Stomach smooth muscle (tissue), 2 donors: Measurements from ENCODE around the gene BAIAP2L2.
"Not testable (repeated sequence)": the region's sequence is repeated elsewhere in the genome, so short reads cannot be mapped to it uniquely, and the experiment has no call there.

Source experiments
- H3K27ac ChIP-seq: one replicate; pipeline ENCODE4 v1.7.0; 2013; ENCODE audit warnings: mild to moderate bottlenecking, low read length, inconsistent platforms
- H3K27me3 ChIP-seq, 2 donors: one replicate each; pipeline ENCODE4 v1.7.0; 2013; ENCODE audit warnings: low read length in 2 of 2; ENCODE audit not compliant: insufficient read depth in 2 of 2, control insufficient read depth in 1 of 2
- H3K36me3 ChIP-seq, 2 donors: one replicate each; pipeline ENCODE4 v1.7.0; 2013; ENCODE audit warnings: low read length in 2 of 2; ENCODE audit not compliant: control insufficient read depth in 2 of 2, insufficient read depth in 2 of 2
- H3K4me1 ChIP-seq: one replicate; pipeline ENCODE4 v1.7.0; 2013; ENCODE audit warnings: low read length; ENCODE audit not compliant: control insufficient read depth, insufficient read depth
- H3K4me3 ChIP-seq, 2 donors: one replicate each; pipeline ENCODE4 v1.7.0; 2013; ENCODE audit warnings: low read length in 2 of 2
- H3K9ac ChIP-seq, 2 donors: one replicate each; pipeline ENCODE4 v1.7.0; 2013; ENCODE audit warnings: low read length in 2 of 2, mild to moderate bottlenecking in 1 of 2
- H3K9me3 ChIP-seq, 2 donors: one replicate each; pipeline ENCODE4 v1.7.0; 2013; ENCODE audit warnings: low read length in 2 of 2; ENCODE audit not compliant: control insufficient read depth in 2 of 2
- donor health status: healthy.
- donor health status: Pancreatic carcinoma.

Gene BAIAP2L2

DNA sequence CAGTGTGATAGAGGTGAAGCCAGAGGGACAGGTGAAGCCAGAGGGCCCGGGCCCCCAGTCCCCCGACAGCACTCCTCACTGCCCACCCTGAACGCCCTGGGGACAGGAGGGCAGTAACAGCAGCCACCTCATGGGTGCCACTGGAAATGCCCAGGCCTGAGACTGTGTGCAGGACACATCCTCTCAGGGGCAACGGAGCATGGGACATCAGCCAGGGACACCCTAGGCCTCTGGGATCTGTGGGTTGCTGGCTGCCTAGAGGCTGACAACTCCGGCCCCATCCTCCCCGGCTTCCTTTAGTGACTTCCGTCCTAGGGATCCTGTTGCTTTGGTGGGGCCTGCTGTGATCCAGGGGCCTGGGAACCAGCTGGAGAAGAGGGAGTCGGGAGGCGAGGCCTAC lies 17.4 kb upstream of the BAIAP2L2 start:
- no peak overlapping the region for H3K27ac ChIP-seq

GRCh38 chr22:38126928-38127668 lies 16.6 kb upstream of the BAIAP2L2 start:
- H3K4me3 ChIP-seq = no peak overlapping the region
- H3K9ac ChIP-seq = no peak overlapping the region
- peaks cover 1 to 4% of the 10 kb centered on the region in 2 donors for H3K36me3 ChIP-seq

More for the DNA sequence above, 17.4 kb upstream of the BAIAP2L2 start:
- Histone ChIP-seq H3K27me3 (no peaks in the 10 kb centered on the region), H3K9me3 (no peaks in the 10 kb centered on the region), H3K36me3 (peaks cover 5 to 9% of the 10 kb centered on the region in 2 donors), H3K9ac (no peak overlapping the region), H3K4me3 (no peak overlapping the region), H3K4me1 (no peaks in the 10 kb centered on the region)

GRCh38 chr22:38125751-38126201 lies 15.3 kb upstream of the BAIAP2L2 start:
- Histone ChIP-seq H3K36me3 (peaks cover 0 to 2% of the 10 kb centered on the region in 2 donors), H3K4me1 (no peaks in the 10 kb centered on the region), H3K9me3 (no peaks in the 10 kb centered on the region), H3K27ac (no peak overlapping the region), H3K9ac (no peak overlapping the region), H3K4me3 (no peak overlapping the region), H3K27me3 (no peaks in the 10 kb centered on the region)

More at GRCh38 chr22:38126928-38127668, 16.6 kb upstream of the BAIAP2L2 start:
- Histone ChIP-seq H3K27me3 (no peaks in the 10 kb centered on the region), H3K9me3 (no peaks in the 10 kb centered on the region), H3K27ac (no peak overlapping the region), H3K4me1 (no peaks in the 10 kb centered on the region)

DNA sequence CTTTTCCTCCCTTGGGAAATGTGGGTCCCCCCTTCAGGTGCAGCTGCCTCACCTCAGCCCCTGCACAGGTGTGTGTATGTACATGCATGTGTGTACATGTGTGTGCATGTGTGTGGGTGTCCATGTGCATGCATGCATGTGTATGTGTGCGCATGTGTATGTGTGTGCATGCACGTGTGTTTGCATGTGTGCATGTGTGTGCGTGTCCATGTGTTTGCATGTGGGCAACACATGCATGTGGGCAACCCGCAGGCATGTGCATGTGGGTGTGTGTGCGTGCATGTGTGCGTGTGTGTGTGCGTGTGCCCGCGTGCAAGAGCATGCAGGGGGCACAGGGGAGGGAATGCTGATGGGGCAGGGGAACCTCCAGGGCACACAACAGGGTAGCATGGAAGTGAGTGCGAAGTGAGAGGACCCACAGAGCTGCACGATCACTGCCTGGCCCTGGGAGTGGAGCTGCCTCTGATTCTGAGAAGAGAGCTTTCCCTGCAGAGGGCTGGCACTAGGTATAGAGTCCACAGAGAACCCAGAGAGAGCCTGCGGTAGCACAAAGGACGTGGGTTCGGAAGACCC lies 14.6 kb upstream of the BAIAP2L2 start:
- H3K27me3 ChIP-seq = no peaks in the 10 kb centered on the region
- no peak overlapping the region for H3K27ac ChIP-seq
- no peaks in the 10 kb centered on the region for H3K9me3 ChIP-seq
- H3K9ac ChIP-seq = no peak overlapping the region
- H3K4me1 ChIP-seq = no peaks in the 10 kb centered on the region
- H3K4me3 ChIP-seq = no peak overlapping the region
- H3K36me3 ChIP-seq = peaks cover 0 to 2% of the 10 kb centered on the region in 2 donors

DNA sequence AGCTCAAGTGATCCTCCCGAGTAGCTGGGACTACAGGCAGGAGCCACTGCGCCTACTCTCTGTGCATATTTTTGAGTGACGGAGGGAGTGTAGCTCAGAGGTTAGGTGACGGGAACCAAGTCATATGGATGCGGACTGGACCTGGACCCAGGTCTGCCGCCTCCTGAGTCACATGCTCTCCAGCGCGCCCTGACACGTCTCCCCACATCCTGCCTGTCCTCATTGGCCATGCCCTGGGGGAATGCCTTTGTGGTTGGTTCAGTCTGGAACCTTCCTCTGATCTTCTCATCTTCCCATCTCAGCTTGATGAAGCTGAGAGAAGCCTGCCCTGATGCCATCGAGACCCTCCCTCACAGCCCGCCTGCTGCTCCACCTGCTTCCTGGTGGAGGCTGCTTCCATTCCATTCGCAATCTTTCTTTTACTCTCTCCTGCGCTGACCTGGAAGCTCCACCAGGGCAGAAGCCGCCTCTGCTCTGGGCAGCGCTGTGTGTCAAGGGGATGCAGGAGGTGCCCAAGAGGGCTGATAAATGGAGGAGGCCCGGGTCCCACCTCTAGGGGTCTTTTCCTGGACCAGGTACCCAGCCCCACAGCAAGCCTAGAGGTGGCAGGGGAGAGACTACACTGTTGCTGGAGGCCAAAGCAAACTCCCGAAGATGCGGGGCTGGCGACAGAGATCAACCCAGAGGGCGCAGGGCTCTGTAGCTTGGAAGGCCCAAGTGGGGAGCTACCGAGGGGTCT lies 13.9 kb upstream of the BAIAP2L2 start:
- Histone ChIP-seq H3K9me3 (no peaks in the 10 kb centered on the region), H3K4me1 (no peaks in the 10 kb centered on the region), H3K27ac (no peak overlapping the region), H3K4me3 (no peak overlapping the region), H3K27me3 (no peaks in the 10 kb centered on the region), H3K36me3 (peaks cover 0 to 2% of the 10 kb centered on the region in 2 donors), H3K9ac (no peak overlapping the region)

DNA sequence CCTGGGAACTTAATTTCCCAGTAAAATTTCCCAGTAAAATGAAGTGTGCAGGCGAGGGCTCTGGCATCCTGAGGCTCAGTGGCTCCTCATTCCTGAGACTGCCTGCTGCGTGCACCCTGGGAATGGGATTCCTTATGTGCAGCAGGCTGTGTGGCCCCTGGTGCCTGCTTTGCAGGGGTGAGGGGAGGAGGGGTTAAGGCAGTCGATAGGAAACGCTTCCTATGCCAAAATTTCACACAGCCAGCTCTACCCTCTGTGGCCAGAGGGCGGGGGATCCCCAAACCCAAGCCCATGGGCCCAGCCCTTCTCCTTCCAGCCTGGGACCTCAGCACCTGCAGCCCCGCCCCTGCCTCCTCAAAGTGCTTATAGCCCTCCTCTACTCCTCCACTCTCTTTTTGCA lies 12.1 kb upstream of the BAIAP2L2 start:
- Histone ChIP-seq H3K9me3 (no peaks in the 10 kb centered on the region), H3K9ac (no peak overlapping the region), H3K27ac (no peak overlapping the region), H3K4me3 (no peak overlapping the region), H3K36me3 (no peaks in the 10 kb centered on the region), H3K4me1 (no peaks in the 10 kb centered on the region), H3K27me3 (no peaks in the 10 kb centered on the region)

DNA sequence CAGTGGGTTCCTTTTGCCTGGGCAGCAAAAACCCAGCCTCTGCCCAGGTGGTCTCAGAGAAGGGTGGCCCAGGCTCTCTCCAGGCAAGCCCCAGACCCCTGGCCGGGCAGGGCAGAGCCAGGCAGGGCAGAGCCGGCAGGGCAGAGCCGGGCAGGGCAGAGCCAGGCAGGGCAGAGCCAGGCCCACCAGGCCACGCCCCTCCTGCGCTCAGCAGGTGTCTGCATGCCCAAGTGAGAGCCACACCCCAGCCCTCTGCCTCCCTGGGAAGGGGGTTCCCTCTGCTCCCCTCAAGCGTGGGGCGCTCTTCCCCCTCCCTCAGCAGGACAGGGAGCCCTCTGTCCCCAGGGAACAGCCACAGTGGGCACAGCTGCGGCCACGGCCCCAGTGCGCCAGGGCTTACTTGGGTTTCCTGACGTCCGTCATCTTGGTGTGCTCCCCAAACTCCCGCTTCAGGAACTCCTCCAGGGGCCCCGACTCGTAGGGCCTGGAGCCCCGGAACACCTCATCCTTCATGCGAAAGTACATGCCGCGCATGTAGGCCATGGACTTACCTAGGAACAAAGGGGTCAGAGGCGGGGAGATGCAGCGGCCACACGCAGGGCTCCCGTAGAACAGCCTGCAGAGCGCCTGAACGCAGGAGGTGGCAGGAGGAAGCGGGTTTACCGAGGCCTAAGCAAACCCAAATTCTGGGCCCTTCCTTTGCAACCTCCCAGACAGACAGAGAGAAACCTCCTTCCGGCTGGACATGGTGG lies 10.1 kb upstream of the BAIAP2L2 start:
- no peaks in the 10 kb centered on the region for H3K9me3 ChIP-seq
- H3K27me3 ChIP-seq = no peaks in the 10 kb centered on the region
- H3K27ac ChIP-seq = no peak overlapping the region
- H3K9ac ChIP-seq = no peak overlapping the region
- no peaks in the 10 kb centered on the region for H3K36me3 ChIP-seq
- H3K4me3 ChIP-seq = no peak overlapping the region
- no peaks in the 10 kb centered on the region for H3K4me1 ChIP-seq

DNA sequence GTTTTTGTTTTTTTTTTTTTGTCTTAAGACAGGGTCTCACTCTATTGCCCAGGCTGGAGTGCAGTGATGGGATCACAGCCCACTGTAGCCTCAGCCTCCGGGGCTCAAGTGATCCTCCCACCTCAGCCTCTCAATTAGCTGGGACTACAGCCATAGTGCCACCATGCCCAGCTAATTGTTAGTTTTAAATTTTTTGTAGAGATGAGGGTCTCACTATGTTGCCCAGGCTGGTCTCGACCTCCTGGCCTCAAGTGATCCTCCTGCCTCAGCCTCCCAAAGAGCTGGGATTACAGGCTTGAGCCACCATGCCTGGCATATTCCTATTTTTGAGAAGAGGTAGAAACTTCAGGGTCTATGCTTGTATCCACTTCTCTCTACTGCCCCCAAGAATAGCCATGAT lies 8.3 kb upstream of the BAIAP2L2 start:
- not testable (repeated sequence) for H3K9ac ChIP-seq, H3K9me3 ChIP-seq

DNA sequence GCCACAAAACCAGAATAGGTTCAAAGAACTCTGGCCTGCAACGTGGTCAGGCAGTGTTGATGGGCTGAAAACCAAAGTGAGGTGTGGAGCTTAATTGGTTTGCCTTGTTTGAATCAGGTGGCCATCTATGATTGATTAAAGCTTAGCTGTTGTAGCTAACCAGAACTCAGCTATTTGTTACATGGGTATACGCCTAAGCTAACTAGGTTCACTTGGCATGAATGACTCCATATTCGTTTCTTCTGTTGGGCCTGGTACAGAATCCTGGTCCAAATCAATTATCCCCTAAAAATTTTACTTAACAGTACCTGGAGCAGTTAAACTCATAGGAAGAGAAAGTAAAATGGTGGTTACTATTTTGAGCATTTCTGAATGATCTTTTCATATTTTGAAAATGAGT lies 7.7 kb upstream of the BAIAP2L2 start:
- Histone ChIP-seq H3K27ac (no peak overlapping the region), H3K36me3 (no peaks in the 10 kb centered on the region), H3K9ac (no peak overlapping the region), H3K4me3 (no peak overlapping the region), H3K27me3 (no peaks in the 10 kb centered on the region), H3K4me1 (peaks cover 5% of the 10 kb centered on the region), H3K9me3 (no peaks in the 10 kb centered on the region)

More for the DNA sequence above, 8.3 kb upstream of the BAIAP2L2 start:
- H3K4me1 ChIP-seq, H3K4me3 ChIP-seq, H3K27me3 ChIP-seq, H3K27ac ChIP-seq, H3K36me3 ChIP-seq: not testable (repeated sequence)

DNA sequence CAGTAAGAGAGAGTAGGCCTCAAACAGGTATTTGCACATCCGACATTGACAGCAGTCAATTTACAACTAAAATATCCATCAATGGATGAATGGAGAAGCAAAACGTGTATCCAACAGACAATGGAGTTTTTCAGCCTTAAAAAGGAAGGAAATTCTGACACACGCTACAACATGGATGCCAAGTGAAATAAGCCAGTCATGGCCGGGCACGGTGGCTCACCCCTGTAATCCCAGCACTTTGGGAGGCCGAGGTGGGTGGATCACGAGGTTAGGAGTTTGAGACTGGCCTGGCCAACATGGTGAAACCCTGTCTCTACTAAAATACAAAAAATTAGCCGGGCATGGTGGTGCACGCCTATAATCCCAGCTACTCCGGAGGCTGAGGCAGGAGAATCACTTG lies 7.1 kb upstream of the BAIAP2L2 start:
- H3K27me3 ChIP-seq, H3K4me1 ChIP-seq, H3K36me3 ChIP-seq, H3K9ac ChIP-seq, H3K9me3 ChIP-seq, H3K27ac ChIP-seq, H3K4me3 ChIP-seq: not testable (repeated sequence)
